GM23338 (cell line): ENCODE data around the gene CCNY. TPM values are rescaled to one million over a fixed set of nuclear protein-coding genes. Genes with fewer than 3 reads are reported as not detected.

Experiments used
- ATAC-seq: fragments of 200-7000 bp; cut with Tn5 transposase; 3 replicates; pipeline ENCODE4 v1.9.1; 2020
- DNase-seq: peaks from one replicate; pipeline ENCODE4 v3.0.0-alpha.2; 2015; ENCODE audit warnings: low spot score
- H2AFZ ChIP-seq: fragments of 200-600 bp; sonication (generic); 2 replicates; pipeline ENCODE4 v1.8.0; 2016; ENCODE audit warnings: antibody characterized with exemption, mild to moderate bottlenecking, moderate library complexity
- H3F3A ChIP-seq: fragments of 200-600 bp; sonication (generic); replicated peaks from 2 replicates; pipeline ENCODE4 v1.8.0; 2017; ENCODE audit warnings: antibody characterized with exemption, mixed run types, low read depth
- H3K27ac ChIP-seq: fragments of 200-600 bp; sonication (generic); 2 replicates; pipeline ENCODE4 v1.6.1; 2016; ENCODE audit warnings: low read depth
- H3K27me3 ChIP-seq: fragments of 200-600 bp; sonication (generic); 2 replicates; pipeline ENCODE4 v1.8.0; 2016; ENCODE audit warnings: mild to moderate bottlenecking, mixed run types, moderate library complexity; ENCODE audit not compliant: insufficient read depth
- H3K36me3 ChIP-seq: fragments of 200-600 bp; sonication (generic); 2 replicates; pipeline ENCODE4 v1.8.0; 2016; ENCODE audit warnings: mild to moderate bottlenecking; ENCODE audit not compliant: insufficient read depth
- H3K4me1 ChIP-seq: fragments of 200-600 bp; sonication (generic); 2 replicates; pipeline ENCODE4 v1.8.0; 2016; ENCODE audit warnings: mild to moderate bottlenecking, moderate library complexity; ENCODE audit not compliant: insufficient read depth
- H3K4me2 ChIP-seq: fragments of 200-600 bp; sonication (generic); 2 replicates; pipeline ENCODE4 v1.7.1; 2017; ENCODE audit warnings: mixed run types
- H3K4me3 ChIP-seq: fragments of 200-600 bp; sonication (generic); 2 replicates; pipeline ENCODE4 v1.6.1; 2016; ENCODE audit warnings: mixed run types
- H3K79me2 ChIP-seq: fragments of 200-600 bp; sonication (generic); replicated peaks from 2 replicates; pipeline ENCODE4 v1.8.0; 2017; ENCODE audit warnings: mild to moderate bottlenecking; ENCODE audit not compliant: insufficient read depth
- H3K9me2 ChIP-seq: fragments of 200-600 bp; sonication (generic); 2 replicates; pipeline ENCODE4 v1.8.0; 2017; ENCODE audit not compliant: insufficient read depth
- H4K20me1 ChIP-seq: fragments of 200-600 bp; sonication (generic); replicated peaks from 2 replicates; pipeline ENCODE4 v1.8.0; 2017; ENCODE audit warnings: mild to moderate bottlenecking; ENCODE audit not compliant: insufficient read depth
- H3K27ac Mint-ChIP-seq: 2 replicates; pipeline ENCODE4 v1.8.0; 2020; ENCODE audit warnings: inconsistent platforms, mild to moderate bottlenecking, moderate library complexity, mixed read lengths
- H3K27me3 Mint-ChIP-seq: 3 replicates; pipeline ENCODE4 v1.8.0; 2022; ENCODE audit warnings: low read depth, mild to moderate bottlenecking, moderate library complexity, mixed read lengths, inconsistent platforms; ENCODE audit not compliant: insufficient read depth, poor library complexity
- H3K36me3 Mint-ChIP-seq: 3 replicates; pipeline ENCODE4 v1.8.0; 2021; ENCODE audit warnings: low read depth, mild to moderate bottlenecking, inconsistent platforms, moderate library complexity, mixed read lengths
- H3K4me1 Mint-ChIP-seq: 3 replicates; pipeline ENCODE4 v1.8.0; 2020; ENCODE audit warnings: mild to moderate bottlenecking, inconsistent platforms, mixed read lengths
- H3K4me3 Mint-ChIP-seq: 3 replicates; pipeline ENCODE4 v1.8.0; 2021; ENCODE audit warnings: moderate library complexity, mild to moderate bottlenecking, inconsistent platforms, mixed read lengths
- H3K9me3 Mint-ChIP-seq: 3 replicates; pipeline ENCODE4 v1.8.0; 2020; ENCODE audit warnings: moderate library complexity, mild to moderate bottlenecking, inconsistent platforms, mixed read lengths
- EZH2 ChIP-seq: fragments of 200-600 bp; sonication (generic); IDR thresholded peaks from one replicate; pipeline ENCODE4 v1.8.0; 2017; ENCODE audit warnings: antibody characterized with exemption, mild to moderate bottlenecking, low read depth; ENCODE audit not compliant: unreplicated experiment
- EZH2phosphoT487 ChIP-seq: fragments of 200-600 bp; sonication (generic); IDR thresholded peaks from one replicate; pipeline ENCODE4 v1.8.1; 2018; ENCODE audit warnings: antibody characterized with exemption; ENCODE audit not compliant: unreplicated experiment
- STAT1 ChIP-seq: IDR thresholded peaks from one replicate; pipeline ENCODE4 v1.6.1; 2016; ENCODE audit warnings: antibody characterized with exemption; ENCODE audit not compliant: unreplicated experiment
- polyA plus RNA-seq: library from polyadenylated mRNA; unstranded; fragments of >200 nt; fragmentation: Nextera tagmentation; extraction: Ambion mirVana; gene quantifications from 2 replicates; pipeline ENCODE4 v1.2.1, GENCODE V29; 2016
- total RNA-seq: library from RNA; depleted of rRNA; stranded (reverse); fragments of >200 nt; shearing (Covaris generic); gene quantifications from 2 replicates; pipeline ENCODE4 v1.2.3, GENCODE V29; 2014
- TF ChIP-seq, protein P1 (sequence below): fragments of 250-450 bp; sonication (Bioruptor Pico); IDR thresholded peaks from 2 replicates; pipeline ENCODE4 v1.5.0; 2020; ENCODE audit warnings: mild to moderate bottlenecking, moderate library complexity

The CCNY gene
- total and polyA plus RNA-seq, 2 experiments from 2014 or later: 14.2 to 29.0 TPM

GRCh38 chr10:35447693-35448407 lies 111.5 kb downstream of the CCNY start:
- Mint-ChIP-seq H3K4me1 (peaks cover 41% of the 10 kb centered on the region), H3K4me3 (no peak overlapping the region), H3K36me3 (peaks cover 29% of the 10 kb centered on the region), H3K27ac (peak overlapping the region; percentile 64; the same call in 1 of the 2 replicates), H3K27me3 (peaks cover 8% of the 10 kb centered on the region), H3K9me3 (peaks cover 33% of the 10 kb centered on the region)
- Histone ChIP-seq H3K4me3 (no peak overlapping the region), H3K27me3 (no peaks in the 10 kb centered on the region), H2AFZ (no peak overlapping the region), H3K9me2 (peaks cover 3% of the 10 kb centered on the region; the same call in 1 of the 2 replicates), H3K27ac (no peak overlapping the region), H3K36me3 (peaks cover 14% of the 10 kb centered on the region; the same call in 1 of the 2 replicates), H3K4me1 (peaks cover 14% of the 10 kb centered on the region), H3K4me2 (0 out of 2 replicates have a peak overlapping the region, but pooled peaks have one; percentile 46), H4K20me1 (0 out of 2 replicates have a peak, but pooled peaks cover 4% of the 10 kb centered on the region), H3K79me2 (peaks cover 93% of the 10 kb centered on the region), H3F3A (no peaks in the 10 kb centered on the region)
- peak; percentile 56 for ATAC-seq
- DNase-seq: peak; percentile 53
- TF ChIP-seq STAT1: no peak
- TF ChIP-seq EZH2: no peak
- TF ChIP-seq, protein P1, sequence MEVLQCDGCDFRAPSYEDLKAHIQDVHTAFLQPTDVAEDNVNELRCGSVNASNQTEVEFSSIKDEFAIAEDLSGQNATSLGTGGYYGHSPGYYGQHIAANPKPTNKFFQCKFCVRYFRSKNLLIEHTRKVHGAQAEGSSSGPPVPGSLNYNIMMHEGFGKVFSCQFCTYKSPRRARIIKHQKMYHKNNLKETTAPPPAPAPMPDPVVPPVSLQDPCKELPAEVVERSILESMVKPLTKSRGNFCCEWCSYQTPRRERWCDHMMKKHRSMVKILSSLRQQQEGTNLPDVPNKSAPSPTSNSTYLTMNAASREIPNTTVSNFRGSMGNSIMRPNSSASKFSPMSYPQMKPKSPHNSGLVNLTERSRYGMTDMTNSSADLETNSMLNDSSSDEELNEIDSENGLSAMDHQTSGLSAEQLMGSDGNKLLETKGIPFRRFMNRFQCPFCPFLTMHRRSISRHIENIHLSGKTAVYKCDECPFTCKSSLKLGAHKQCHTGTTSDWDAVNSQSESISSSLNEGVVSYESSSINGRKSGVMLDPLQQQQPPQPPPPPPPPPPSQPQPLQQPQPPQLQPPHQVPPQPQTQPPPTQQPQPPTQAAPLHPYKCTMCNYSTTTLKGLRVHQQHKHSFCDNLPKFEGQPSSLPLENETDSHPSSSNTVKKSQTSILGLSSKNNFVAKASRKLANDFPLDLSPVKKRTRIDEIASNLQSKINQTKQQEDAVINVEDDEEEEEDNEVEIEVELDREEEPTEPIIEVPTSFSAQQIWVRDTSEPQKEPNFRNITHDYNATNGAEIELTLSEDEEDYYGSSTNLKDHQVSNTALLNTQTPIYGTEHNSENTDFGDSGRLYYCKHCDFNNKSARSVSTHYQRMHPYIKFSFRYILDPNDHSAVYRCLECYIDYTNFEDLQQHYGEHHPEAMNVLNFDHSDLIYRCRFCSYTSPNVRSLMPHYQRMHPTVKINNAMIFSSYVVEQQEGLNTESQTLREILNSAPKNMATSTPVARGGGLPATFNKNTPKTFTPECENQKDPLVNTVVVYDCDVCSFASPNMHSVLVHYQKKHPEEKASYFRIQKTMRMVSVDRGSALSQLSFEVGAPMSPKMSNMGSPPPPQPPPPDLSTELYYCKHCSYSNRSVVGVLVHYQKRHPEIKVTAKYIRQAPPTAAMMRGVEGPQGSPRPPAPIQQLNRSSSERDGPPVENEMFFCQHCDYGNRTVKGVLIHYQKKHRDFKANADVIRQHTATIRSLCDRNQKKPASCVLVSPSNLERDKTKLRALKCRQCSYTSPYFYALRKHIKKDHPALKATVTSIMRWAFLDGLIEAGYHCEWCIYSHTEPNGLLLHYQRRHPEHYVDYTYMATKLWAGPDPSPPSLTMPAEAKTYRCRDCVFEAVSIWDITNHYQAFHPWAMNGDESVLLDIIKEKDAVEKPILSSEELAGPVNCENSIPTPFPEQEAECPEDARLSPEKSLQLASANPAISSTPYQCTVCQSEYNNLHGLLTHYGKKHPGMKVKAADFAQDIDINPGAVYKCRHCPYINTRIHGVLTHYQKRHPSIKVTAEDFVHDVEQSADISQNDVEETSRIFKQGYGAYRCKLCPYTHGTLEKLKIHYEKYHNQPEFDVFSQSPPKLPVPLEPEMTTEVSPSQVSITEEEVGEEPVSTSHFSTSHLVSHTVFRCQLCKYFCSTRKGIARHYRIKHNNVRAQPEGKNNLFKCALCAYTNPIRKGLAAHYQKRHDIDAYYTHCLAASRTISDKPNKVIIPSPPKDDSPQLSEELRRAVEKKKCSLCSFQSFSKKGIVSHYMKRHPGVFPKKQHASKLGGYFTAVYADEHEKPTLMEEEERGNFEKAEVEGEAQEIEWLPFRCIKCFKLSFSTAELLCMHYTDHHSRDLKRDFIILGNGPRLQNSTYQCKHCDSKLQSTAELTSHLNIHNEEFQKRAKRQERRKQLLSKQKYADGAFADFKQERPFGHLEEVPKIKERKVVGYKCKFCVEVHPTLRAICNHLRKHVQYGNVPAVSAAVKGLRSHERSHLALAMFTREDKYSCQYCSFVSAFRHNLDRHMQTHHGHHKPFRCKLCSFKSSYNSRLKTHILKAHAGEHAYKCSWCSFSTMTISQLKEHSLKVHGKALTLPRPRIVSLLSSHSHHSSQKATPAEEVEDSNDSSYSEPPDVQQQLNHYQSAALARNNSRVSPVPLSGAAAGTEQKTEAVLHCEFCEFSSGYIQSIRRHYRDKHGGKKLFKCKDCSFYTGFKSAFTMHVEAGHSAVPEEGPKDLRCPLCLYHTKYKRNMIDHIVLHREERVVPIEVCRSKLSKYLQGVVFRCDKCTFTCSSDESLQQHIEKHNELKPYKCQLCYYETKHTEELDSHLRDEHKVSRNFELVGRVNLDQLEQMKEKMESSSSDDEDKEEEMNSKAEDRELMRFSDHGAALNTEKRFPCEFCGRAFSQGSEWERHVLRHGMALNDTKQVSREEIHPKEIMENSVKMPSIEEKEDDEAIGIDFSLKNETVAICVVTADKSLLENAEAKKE: peak; percentile 51; the same call in 1 of the 2 replicates
- no peak for TF ChIP-seq EZH2phosphoT487
